OCI-LY1 (cell line): ENCODE results near the gene SMPDL3A.

ENCODE experiments used
- H2AFZ ChIP-seq: fragments of 200-600 bp; sonication (generic), shearing (Covaris generic); 2 replicates; pipeline ENCODE4 v1.6.0; 2014; ENCODE audit warnings: antibody characterized with exemption, mild to moderate bottlenecking, low read length
- H3F3A ChIP-seq: fragments of 200-600 bp; sonication (generic), shearing (Covaris generic); 2 replicates; pipeline ENCODE4 v1.6.0; 2014; ENCODE audit warnings: mild to moderate bottlenecking, antibody characterized with exemption, low read length, moderate library complexity; ENCODE audit not compliant: insufficient read depth
- H3K27ac ChIP-seq: fragments of 200-600 bp; sonication (generic); 2 replicates; pipeline ENCODE4 v1.5.1; 2014; ENCODE audit warnings: low read length, mixed run types, mild to moderate bottlenecking, low read depth; ENCODE audit not compliant: poor library complexity, severe bottlenecking
- H3K27me3 ChIP-seq: fragments of 200-600 bp; sonication (generic); 2 replicates; pipeline ENCODE4 v1.6.0; 2014; ENCODE audit warnings: antibody characterized with exemption, mild to moderate bottlenecking, low read length, moderate library complexity; ENCODE audit not compliant: insufficient read depth
- H3K36me3 ChIP-seq: fragments of 200-600 bp; sonication (generic); 2 replicates; pipeline ENCODE4 v1.6.1; 2014; ENCODE audit warnings: mild to moderate bottlenecking, antibody characterized with exemption, low read length, moderate library complexity, mixed read lengths; ENCODE audit not compliant: insufficient read depth
- H3K4me1 ChIP-seq: fragments of 200-600 bp; sonication (generic); 2 replicates; pipeline ENCODE4 v1.5.1; 2014; ENCODE audit warnings: mild to moderate bottlenecking, low read length, moderate library complexity; ENCODE audit not compliant: insufficient read depth, severe bottlenecking
- H3K4me2 ChIP-seq: fragments of 200-600 bp; sonication (generic), shearing (Covaris generic); 2 replicates; pipeline ENCODE4 v1.6.1; 2014; ENCODE audit warnings: low read length
- H3K4me3 ChIP-seq: fragments of 200-600 bp; sonication (generic); 2 replicates; pipeline ENCODE4 v1.5.1; 2014; ENCODE audit warnings: low read length, low read depth, mild to moderate bottlenecking, mixed read lengths; ENCODE audit not compliant: poor library complexity, severe bottlenecking
- H3K79me2 ChIP-seq: fragments of 200-600 bp; shearing (Covaris generic); 2 replicates; pipeline ENCODE4 v1.6.1; 2016; ENCODE audit warnings: mixed run types, low read length, mixed read lengths; ENCODE audit not compliant: insufficient read depth
- H3K9ac ChIP-seq: fragments of 200-600 bp; sonication (generic), shearing (Covaris generic); 2 replicates; pipeline ENCODE4 v1.6.1; 2014; ENCODE audit warnings: mild to moderate bottlenecking, low read length, mixed read lengths
- H3K9me2 ChIP-seq: fragments of 200-600 bp; sonication (generic), shearing (Covaris generic); 2 replicates; pipeline ENCODE4 v1.6.1; 2014; ENCODE audit warnings: low read depth, mild to moderate bottlenecking, low read length, mixed read lengths
- H3K9me3 ChIP-seq: fragments of 200-600 bp; shearing (Covaris generic); 2 replicates; pipeline ENCODE4 v1.6.1; 2014; ENCODE audit warnings: low read length, mixed read lengths
- H4K20me1 ChIP-seq: fragments of 200-600 bp; sonication (generic), shearing (Covaris generic); 2 replicates; pipeline ENCODE4 v1.6.0; 2016; ENCODE audit warnings: mild to moderate bottlenecking, low read length; ENCODE audit not compliant: insufficient read depth
- CTCF ChIP-seq: fragments of 200-600 bp; sonication (generic), shearing (Covaris generic); IDR thresholded peaks from 2 replicates; pipeline ENCODE4 v1.5.1; 2017; ENCODE audit warnings: mild to moderate bottlenecking, antibody characterized with exemption, low read length, moderate library complexity, mixed read lengths
- EZH2 ChIP-seq: fragments of 200-600 bp; sonication (generic), shearing (Covaris generic); IDR thresholded peaks from 2 replicates; pipeline ENCODE4 v1.8.0; 2017; ENCODE audit warnings: borderline replicate concordance, mixed run types, mild to moderate bottlenecking, antibody characterized with exemption, low read length, moderate library complexity, mixed read lengths

The SMPDL3A gene

GRCh38 chr6:122785891-122786290, 3.2 kb upstream of the SMPDL3A start:
- Histone ChIP-seq H3K27ac (no peak overlapping the region), H3K36me3 (no peaks in the 10 kb centered on the region), H3K27me3 (peaks cover 3% of the 10 kb centered on the region; the same call in 1 of the 2 replicates), H3F3A (no peaks in the 10 kb centered on the region), H3K79me2 (no peaks in the 10 kb centered on the region), H2AFZ (no peak overlapping the region), H3K4me2 (no peak overlapping the region), H4K20me1 (no peaks in the 10 kb centered on the region), H3K4me3 (no peak overlapping the region), H3K9me2 (no peaks in the 10 kb centered on the region), H3K9ac (no peak overlapping the region), H3K4me1 (no peaks in the 10 kb centered on the region), H3K9me3 (no peaks in the 10 kb centered on the region)
- no peak for TF ChIP-seq EZH2
- TF ChIP-seq CTCF, result no peak

DNA sequence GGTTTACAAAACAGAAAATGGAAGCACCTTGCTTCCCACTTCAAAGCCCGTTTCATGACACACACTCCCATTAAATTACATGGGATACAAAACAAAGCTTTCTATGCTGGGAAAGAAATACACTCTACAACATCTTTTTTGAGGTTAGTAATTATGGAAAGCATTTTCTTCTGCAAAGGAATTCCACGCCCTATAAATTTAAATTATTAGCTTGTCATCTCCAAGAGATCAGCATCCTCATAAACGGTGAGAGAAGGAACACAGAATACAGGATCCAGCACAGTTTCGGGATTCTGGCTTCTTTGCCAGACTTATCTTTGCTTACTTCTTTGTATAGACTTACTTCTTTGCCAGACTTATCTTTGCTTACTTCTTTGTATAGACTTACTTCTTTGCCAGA, 1.3 kb upstream of the SMPDL3A start:
- no peak overlapping the region for H3K4me3 ChIP-seq
- no peaks in the 10 kb centered on the region for H4K20me1 ChIP-seq
- H3K4me1 ChIP-seq, result no peaks in the 10 kb centered on the region
- H3K9ac ChIP-seq, result no peak overlapping the region
- TF ChIP-seq EZH2, result no peak
- TF ChIP-seq CTCF, result no peak
- H3K27ac ChIP-seq, result no peak overlapping the region
- H3K27me3 ChIP-seq, result peaks cover 3% of the 10 kb centered on the region; the same call in 1 of the 2 replicates
- H3K79me2 ChIP-seq, result no peaks in the 10 kb centered on the region
- H2AFZ ChIP-seq, result no peak overlapping the region
- no peak overlapping the region for H3K4me2 ChIP-seq
- H3K9me2 ChIP-seq, result no peaks in the 10 kb centered on the region
- H3K9me3 ChIP-seq, result no peaks in the 10 kb centered on the region
- H3K36me3 ChIP-seq, result no peaks in the 10 kb centered on the region
- no peaks in the 10 kb centered on the region for H3F3A ChIP-seq

DNA sequence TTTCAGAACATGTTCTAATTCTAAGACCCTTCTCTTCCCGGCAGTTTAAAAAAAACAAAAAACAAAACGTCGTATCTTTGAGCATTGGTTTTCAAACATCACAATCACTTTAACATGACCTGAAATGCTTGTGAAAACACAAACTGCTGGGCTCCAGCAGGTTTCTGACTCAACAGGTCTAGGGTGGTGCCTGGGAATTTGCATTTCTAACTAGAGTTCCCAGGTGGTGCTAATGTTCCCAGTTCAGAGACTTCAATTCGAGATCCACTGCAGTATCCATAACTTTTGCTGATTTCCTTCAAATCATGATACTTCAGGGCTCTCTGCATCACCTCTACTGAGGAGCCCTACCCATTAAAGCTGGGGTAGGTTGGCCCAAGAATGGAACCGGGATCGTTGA, 850 bp upstream of the SMPDL3A start:
- no peaks in the 10 kb centered on the region for H4K20me1 ChIP-seq
- no peak overlapping the region for H2AFZ ChIP-seq
- H3F3A ChIP-seq, result no peaks in the 10 kb centered on the region
- H3K79me2 ChIP-seq, result no peaks in the 10 kb centered on the region
- H3K4me2 ChIP-seq, result no peak overlapping the region
- H3K27me3 ChIP-seq, result peaks cover under 1% of the 10 kb centered on the region; the same call in 1 of the 2 replicates
- H3K9ac ChIP-seq, result no peak overlapping the region
- H3K27ac ChIP-seq, result no peak overlapping the region
- no peaks in the 10 kb centered on the region for H3K9me3 ChIP-seq
- no peaks in the 10 kb centered on the region for H3K36me3 ChIP-seq
- no peaks in the 10 kb centered on the region for H3K9me2 ChIP-seq
- H3K4me3 ChIP-seq, result no peak overlapping the region
- no peaks in the 10 kb centered on the region for H3K4me1 ChIP-seq
- TF ChIP-seq EZH2 (no peak), CTCF (no peak)
